GM19328 (cell line): ENCODE measurements around the gene ARL9.

Experiments used
- ATAC-seq: cut with Tn5 transposase; IDR thresholded peaks from one replicate; pipeline ENCODE4 v1.9.1; 2021; ENCODE audit warnings: mild to moderate bottlenecking, moderate library complexity; ENCODE audit not compliant: unreplicated experiment

The ARL9 gene

GRCh38 chr4:56531149-56531770 lies 25.7 kb downstream of the ARL9 start:
- no peak for ATAC-seq

GRCh38 chr4:56531823-56532222 lies 26.2 kb downstream of the ARL9 start:
- no peak for ATAC-seq

- no peak for ATAC-seq
These were observed 26.6 kb downstream of the ARL9 start for GRCh38 chr4:56532239-56532638.

GRCh38 chr4:56535915-56536314 lies 30.3 kb downstream of the ARL9 start:
- no peak for ATAC-seq

GRCh38 chr4:56537147-56537546 lies 31.6 kb downstream of the ARL9 start:
- no peak for ATAC-seq

GRCh38 chr4:56540826-56541225 lies 35.2 kb downstream of the ARL9 start:
- ATAC-seq, result no peak

GRCh38 chr4:56544573-56545131 lies 39.1 kb downstream of the ARL9 start:
- peak; percentile 96 for ATAC-seq

- no peak for ATAC-seq
These were observed 45.1 kb downstream of the ARL9 start for GRCh38 chr4:56550642-56551041.

GRCh38 chr4:56551516-56551915 lies 45.9 kb downstream of the ARL9 start:
- no peak for ATAC-seq

GRCh38 chr4:56552273-56552672 lies 46.7 kb downstream of the ARL9 start:
- no peak for ATAC-seq

GRCh38 chr4:56570041-56570440 lies 64.5 kb downstream of the ARL9 start:
- ATAC-seq, result no peak
